Neuronal stem cell (in vitro differentiated cells): ENCODE measurements around the gene CTCF.

Experiments
- DNase-seq: peaks from one replicate; pipeline ENCODE4 v3.0.0-alpha.2; 2013; ENCODE audit warnings: low spot score
- H2AFZ ChIP-seq: one replicate; pipeline ENCODE4 v1.6.1; 2013; ENCODE audit warnings: mild to moderate bottlenecking, low read length, inconsistent platforms
- H2AK5ac ChIP-seq: 2 replicates; pipeline ENCODE4 v1.6.1; 2013; ENCODE audit warnings: low read depth, mild to moderate bottlenecking, inconsistent platforms, low read length, moderate library complexity, mixed read lengths
- H2BK120ac ChIP-seq: 2 replicates; pipeline ENCODE4 v1.6.1; 2013; ENCODE audit warnings: low read depth, mild to moderate bottlenecking, inconsistent platforms, low read length, moderate library complexity, mixed read lengths
- H2BK12ac ChIP-seq: one replicate; pipeline ENCODE4 v1.6.1; 2013; ENCODE audit warnings: low read length, inconsistent platforms
- H2BK15ac ChIP-seq: 2 replicates; pipeline ENCODE4 v1.6.1; 2013; ENCODE audit warnings: mild to moderate bottlenecking, low read length, inconsistent platforms, mixed read lengths
- H2BK5ac ChIP-seq: one replicate; pipeline ENCODE4 v1.6.1; 2013; ENCODE audit warnings: inconsistent platforms, mild to moderate bottlenecking, low read length, moderate library complexity
- H3K14ac ChIP-seq: one replicate; pipeline ENCODE4 v1.6.1; 2013; ENCODE audit warnings: low read length, inconsistent platforms
- H3K18ac ChIP-seq: 2 replicates; pipeline ENCODE4 v1.6.1; 2013; ENCODE audit warnings: low read length, inconsistent platforms
- H3K23ac ChIP-seq: 2 replicates; pipeline ENCODE4 v1.6.1; 2013; ENCODE audit warnings: low read depth, mild to moderate bottlenecking, mixed read lengths, low read length, inconsistent platforms; ENCODE audit not compliant: poor library complexity
- H3K27ac ChIP-seq: replicated peaks from 3 replicates; pipeline ENCODE4 v1.5.1; 2013; ENCODE audit warnings: low read length, inconsistent platforms
- H3K27me3 ChIP-seq, 3 experiments: 2 replicates each; pipeline ENCODE4 v1.6.1; 2013; ENCODE audit warnings: low read length in 3 of 3, mild to moderate bottlenecking in 2 of 3, inconsistent platforms in 1 of 3, low read depth in 1 of 3, mixed read lengths in 1 of 3, moderate library complexity in 1 of 3; ENCODE audit not compliant: control insufficient read depth in 3 of 3, insufficient read depth in 3 of 3
- H3K36me3 ChIP-seq, 2 donors: replicated peaks in 1 of 2; 2 replicates each; pipeline ENCODE4 v1.6.1; 2013; ENCODE audit warnings: low read length in 2 of 2; ENCODE audit not compliant: control insufficient read depth in 2 of 2, insufficient read depth in 2 of 2
- H3K4ac ChIP-seq: 2 replicates; pipeline ENCODE4 v1.6.1; 2013; ENCODE audit warnings: inconsistent platforms, mild to moderate bottlenecking, low read length, moderate library complexity
- H3K4me1 ChIP-seq, 2 donors: 1 replicate in 1 of 2; 2 replicates in 1 of 2; pipeline ENCODE4 v1.6.1; 2013; ENCODE audit warnings: low read length in 2 of 2, low read depth in 1 of 2; ENCODE audit not compliant: control insufficient read depth in 2 of 2, insufficient read depth in 1 of 2
- H3K4me2 ChIP-seq: one replicate; pipeline ENCODE4 v1.6.1; 2013; ENCODE audit warnings: mild to moderate bottlenecking, low read length, inconsistent platforms; ENCODE audit not compliant: insufficient read depth, poor library complexity, severe bottlenecking
- H3K4me3 ChIP-seq, 2 donors: 2 replicates each; pipeline ENCODE4 v1.5.1; 2013; ENCODE audit warnings: low read length in 2 of 2, mild to moderate bottlenecking in 2 of 2, inconsistent platforms in 1 of 2, moderate library complexity in 1 of 2
- H3K79me1 ChIP-seq: one replicate; pipeline ENCODE4 v1.6.1; 2013; ENCODE audit warnings: low read depth, mild to moderate bottlenecking, inconsistent platforms, low read length, moderate library complexity
- H3K9ac ChIP-seq: one replicate; pipeline ENCODE4 v1.6.1; 2013; ENCODE audit warnings: mild to moderate bottlenecking, low read depth, low read length, inconsistent platforms; ENCODE audit not compliant: poor library complexity
- H3K9me3 ChIP-seq, 2 donors: replicated peaks in 1 of 2; 2 replicates each; pipeline versions ENCODE3 to v1.6.1; 2013; ENCODE audit warnings: low read length in 2 of 2, mild to moderate bottlenecking in 2 of 2, inconsistent platforms in 1 of 2, low read depth in 1 of 2, mixed read lengths in 1 of 2, moderate library complexity in 1 of 2; ENCODE audit not compliant: control insufficient read depth in 2 of 2, insufficient read depth in 1 of 2
- H4K8ac ChIP-seq: one replicate; pipeline ENCODE4 v1.6.1; 2013; ENCODE audit warnings: low read depth, mild to moderate bottlenecking, inconsistent platforms, low read length, moderate library complexity
- H4K91ac ChIP-seq: one replicate; pipeline ENCODE4 v1.6.1; 2013; ENCODE audit warnings: low read length, low read depth, mild to moderate bottlenecking, inconsistent platforms; ENCODE audit not compliant: poor library complexity
- WGBS, 2 donors: extraction: QIAGEN DNeasy Blood & Tissue Kit; methylation state at CpG; one replicate each; pipeline ENCODE4 v1.1.7; 2013; ENCODE audit warnings: missing lambda C conversion rate in 2 of 2, mixed read lengths in 1 of 2; ENCODE audit not compliant: insufficient read length in 2 of 2, insufficient replicate concordance in 1 of 2; ENCODE audit errors: extremely low coverage in 2 of 2; 5-methylcytosine and 5-hydroxymethylcytosine counted together

Gene CTCF

GRCh38 chr16:67516296-67517154, 45.8 kb upstream of the CTCF start:
- Histone ChIP-seq H3K9ac (no peak overlapping the region), H2BK5ac (no peak overlapping the region), H3K18ac (no peak overlapping the region), H4K91ac (no peak overlapping the region), H3K14ac (no peak overlapping the region), H3K4me1 (no peaks in the 10 kb centered on the region), H3K36me3 (no peaks in the 10 kb centered on the region), H3K23ac (no peak overlapping the region), H3K9me3 (no peaks in the 10 kb centered on the region), H2BK12ac (no peak overlapping the region), H2BK15ac (no peak overlapping the region), H3K4ac (no peak overlapping the region), H4K8ac (no peak overlapping the region), H3K4me2 (no peak overlapping the region), H3K79me1 (no peaks in the 10 kb centered on the region), H2BK120ac (no peak overlapping the region), H3K27me3 (peaks cover 0 to 3% (median 0%) of the 10 kb centered on the region in 3 experiments), H3K27ac (no peak overlapping the region), H2AK5ac (no peak overlapping the region), H3K4me3 (no peak overlapping the region), H2AFZ (peak overlapping the region; percentile 37)
- DNase-seq: no peak
- no CpG with 5 or more reads among the region's 12 CpGs for WGBS, 2 donors

DNA sequence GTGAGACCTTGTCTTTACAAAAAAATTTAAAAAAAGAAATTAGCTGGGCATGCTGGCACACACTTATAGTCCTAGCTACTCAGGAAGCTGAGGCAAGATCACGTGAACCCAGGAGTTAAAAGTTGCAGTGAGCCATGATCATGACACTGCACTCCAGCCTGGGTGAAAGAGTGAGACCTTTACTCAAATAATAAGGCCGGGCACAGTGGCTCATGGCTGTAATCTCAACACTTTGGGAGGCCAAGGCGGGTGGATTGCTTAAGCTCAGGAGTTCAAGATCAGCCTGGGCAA, 45.2 kb upstream of the CTCF start:
- Histone ChIP-seq H2BK120ac (no peak overlapping the region), H2AFZ (no peak overlapping the region), H2AK5ac (no peak overlapping the region), H3K9ac (no peak overlapping the region), H4K91ac (no peak overlapping the region), H3K4me3 (no peak overlapping the region), H2BK12ac (no peak overlapping the region), H4K8ac (no peak overlapping the region), H3K18ac (no peak overlapping the region), H3K23ac (no peak overlapping the region), H3K9me3 (no peaks in the 10 kb centered on the region), H3K27ac (no peak overlapping the region), H2BK15ac (no peak overlapping the region), H2BK5ac (no peak overlapping the region), H3K4me2 (no peak overlapping the region), H3K27me3 (peaks cover 0 to 3% (median 0%) of the 10 kb centered on the region in 3 experiments), H3K4ac (no peak overlapping the region), H3K36me3 (no peaks in the 10 kb centered on the region), H3K79me1 (no peaks in the 10 kb centered on the region), H3K4me1 (no peaks in the 10 kb centered on the region), H3K14ac (no peak overlapping the region)
- no peak for DNase-seq
- no CpG with 5 or more reads among the region's 3 CpGs for WGBS, 2 donors

DNA sequence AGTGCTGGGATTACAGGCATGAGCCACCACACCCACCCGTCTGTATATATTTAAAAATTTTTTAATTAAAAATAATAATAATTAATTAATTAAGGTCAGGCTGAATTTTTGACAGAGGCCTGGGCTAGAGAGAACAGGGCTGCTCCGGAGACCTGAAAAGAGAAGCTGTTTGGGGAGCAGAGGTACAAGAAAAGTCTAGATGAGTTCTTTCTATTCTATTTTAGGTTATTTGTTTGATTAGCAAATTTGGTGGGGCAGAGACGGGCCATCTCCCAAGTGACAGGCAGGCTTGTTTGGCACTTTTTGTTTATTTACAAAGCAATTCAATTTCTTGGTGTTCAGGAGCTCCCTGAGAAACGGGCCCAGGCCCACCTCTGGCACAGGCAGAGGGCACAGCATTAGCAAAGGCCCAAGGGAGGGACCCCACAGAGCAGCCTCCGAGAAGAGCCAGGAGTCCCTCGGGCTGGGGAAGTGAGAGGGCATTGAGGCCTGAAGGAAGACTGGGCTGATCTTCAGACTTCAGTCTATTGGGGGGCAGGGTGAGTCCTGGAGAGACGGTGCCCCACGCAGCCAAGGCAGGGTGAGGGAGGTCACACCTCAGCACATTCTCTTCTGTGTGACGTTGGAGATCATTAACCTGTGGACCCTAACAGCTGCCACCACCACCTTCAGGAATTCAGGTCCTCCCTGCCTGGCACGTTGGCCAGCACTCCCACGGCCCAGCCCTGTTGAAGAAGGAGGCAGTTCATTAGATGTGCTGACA, 44.5 kb upstream of the CTCF start:
- H3K4me1 ChIP-seq: no peaks in the 10 kb centered on the region
- peaks cover 0 to 3% (median 3%) of the 10 kb centered on the region in 3 experiments for H3K27me3 ChIP-seq
- H2AFZ ChIP-seq: no peak overlapping the region

GRCh38 chr16:67518676-67519075, 43.6 kb upstream of the CTCF start:
- H2AK5ac ChIP-seq: peak overlapping the region; percentile 81
- no peak overlapping the region for H4K91ac ChIP-seq
- H3K36me3 ChIP-seq: no peaks in the 10 kb centered on the region
- no peak overlapping the region for H2AFZ ChIP-seq
- H3K79me1 ChIP-seq: no peaks in the 10 kb centered on the region
- no peak overlapping the region for H3K27ac ChIP-seq
- no peak overlapping the region for H3K4me3 ChIP-seq
- WGBS, 2 donors: no CpG with 5 or more reads among the region's 8 CpGs
- H3K9me3 ChIP-seq: no peaks in the 10 kb centered on the region
- no peak overlapping the region for H2BK120ac ChIP-seq
- no peak for DNase-seq
- no peak overlapping the region for H3K4me2 ChIP-seq
- H4K8ac ChIP-seq: no peak overlapping the region
- H3K9ac ChIP-seq: peak overlapping the region; percentile 12
- peaks cover 0 to 4% (median 3%) of the 10 kb centered on the region in 3 experiments for H3K27me3 ChIP-seq
- no peak overlapping the region for H2BK12ac ChIP-seq
- H2BK15ac ChIP-seq: peak overlapping the region; percentile 81
- H3K4me1 ChIP-seq: no peaks in the 10 kb centered on the region
- no peak overlapping the region for H3K18ac ChIP-seq
- peak overlapping the region; percentile 37 for H3K4ac ChIP-seq
- no peak overlapping the region for H3K14ac ChIP-seq
- no peak overlapping the region for H2BK5ac ChIP-seq
- no peak overlapping the region for H3K23ac ChIP-seq

More for the DNA sequence above, 44.5 kb upstream of the CTCF start:
- WGBS, 2 donors: no CpG with 5 or more reads among the region's 11 CpGs
- no peak for DNase-seq
- H4K8ac ChIP-seq: no peak overlapping the region
- H3K9ac ChIP-seq: no peak overlapping the region
- H3K4ac ChIP-seq: no peak overlapping the region
- H3K4me2 ChIP-seq: no peak overlapping the region
- H3K18ac ChIP-seq: no peak overlapping the region
- H3K36me3 ChIP-seq: no peaks in the 10 kb centered on the region
- no peak overlapping the region for H3K4me3 ChIP-seq
- peak overlapping the region; percentile 81 for H2AK5ac ChIP-seq
- H3K23ac ChIP-seq: peak overlapping the region; percentile 4
- H3K14ac ChIP-seq: no peak overlapping the region
- H2BK5ac ChIP-seq: no peak overlapping the region
- no peak overlapping the region for H2BK12ac ChIP-seq
- H4K91ac ChIP-seq: no peak overlapping the region
- H2BK15ac ChIP-seq: no peak overlapping the region
- no peaks in the 10 kb centered on the region for H3K9me3 ChIP-seq
- no peaks in the 10 kb centered on the region for H3K79me1 ChIP-seq
- no peak overlapping the region for H3K27ac ChIP-seq
- H2BK120ac ChIP-seq: no peak overlapping the region
